ENCODE measurements around the gene ZMAT1. TPM values are rescaled to one million over a fixed set of nuclear protein-coding genes. Genes with fewer than 3 reads are reported as not detected.

ZMAT1 gene
- total RNA-seq, 1 donor from 2014 or later, result 4.7 TPM

DNA sequence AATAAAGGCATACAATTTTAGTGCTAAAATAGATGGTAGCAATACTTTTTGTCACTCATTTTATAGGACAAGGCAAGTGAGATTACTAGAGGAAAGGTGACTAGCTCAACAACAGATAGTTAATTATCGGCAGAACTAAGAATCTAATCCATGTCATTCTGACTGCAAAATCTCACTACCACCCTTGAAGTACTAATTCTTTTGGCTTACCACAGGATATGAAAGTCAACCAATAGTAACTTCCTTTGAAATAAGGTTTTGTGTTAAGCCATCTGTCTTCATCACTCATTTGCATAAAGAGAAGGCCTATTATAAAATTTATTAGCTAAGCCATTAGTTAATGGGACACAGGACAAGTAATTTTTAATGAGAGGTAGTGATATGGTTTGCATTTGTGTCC, 25.3 kb upstream of the ZMAT1 start:
- DNase-seq (ENCODE audit: extremely low spot score, unreplicated experiment), result no peak
- Mint-ChIP-seq H3K27me3 (no peaks in the 10 kb centered on the region), H3K4me3 (no peak overlapping the region), H3K36me3 (no peaks in the 10 kb centered on the region), H3K27ac (no peak overlapping the region), H3K4me1 (ENCODE audit: unreplicated experiment) (no peaks in the 10 kb centered on the region), H3K9me3 (no peaks in the 10 kb centered on the region)
- no peak for TF ChIP-seq CTCF (conservative IDR thresholded peaks at IDR 0.05)

GRCh38 chrX:101956556-101956955, 24.7 kb upstream of the ZMAT1 start:
- Mint-ChIP-seq H3K27me3 (no peaks in the 10 kb centered on the region), H3K27ac (no peak overlapping the region), H3K36me3 (no peaks in the 10 kb centered on the region), H3K4me1 (ENCODE audit: unreplicated experiment) (no peaks in the 10 kb centered on the region), H3K4me3 (no peak overlapping the region), H3K9me3 (no peaks in the 10 kb centered on the region)
- DNase-seq (ENCODE audit: extremely low spot score, unreplicated experiment), result no peak
- no peak for TF ChIP-seq CTCF (conservative IDR thresholded peaks at IDR 0.05)

GRCh38 chrX:101950581-101950980, 18.8 kb upstream of the ZMAT1 start:
- no peak overlapping the region for H3K27ac Mint-ChIP-seq
- no peaks in the 10 kb centered on the region for H3K27me3 Mint-ChIP-seq
- no peak for TF ChIP-seq CTCF (conservative IDR thresholded peaks at IDR 0.05)
- H3K36me3 Mint-ChIP-seq, result no peaks in the 10 kb centered on the region
- H3K4me3 Mint-ChIP-seq, result no peak overlapping the region
- DNase-seq (ENCODE audit: extremely low spot score, unreplicated experiment), result no peak
- H3K4me1 Mint-ChIP-seq (ENCODE audit: unreplicated experiment), result no peaks in the 10 kb centered on the region
- H3K9me3 Mint-ChIP-seq, result no peaks in the 10 kb centered on the region

DNA sequence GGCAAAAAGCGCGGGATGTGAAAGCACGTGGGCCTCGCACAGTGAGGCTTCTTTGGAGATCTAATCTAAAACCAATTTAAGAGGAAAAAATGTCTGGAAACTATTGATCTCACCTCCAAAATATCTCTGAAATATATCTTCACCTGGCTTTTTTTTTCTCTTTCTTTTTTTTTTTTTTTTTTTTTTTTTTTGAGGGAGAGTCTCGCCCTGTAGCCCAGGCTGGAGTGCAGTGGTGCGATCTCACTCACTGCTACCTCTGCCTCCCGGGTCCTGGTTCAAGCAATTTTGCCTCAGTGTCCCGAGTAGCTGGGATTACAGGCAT, 383 bp upstream of the ZMAT1 start:
- no peaks in the 10 kb centered on the region for H3K36me3 Mint-ChIP-seq
- peaks cover 4% of the 10 kb centered on the region for H3K9me3 Mint-ChIP-seq
- peak overlapping the region; percentile 87 for H3K4me3 Mint-ChIP-seq
- no peak for TF ChIP-seq CTCF (conservative IDR thresholded peaks at IDR 0.05)
- no peak for DNase-seq (ENCODE audit: extremely low spot score, unreplicated experiment)
- H3K27ac Mint-ChIP-seq, result peak overlapping the region; percentile 57
- no peaks in the 10 kb centered on the region for H3K4me1 Mint-ChIP-seq (ENCODE audit: unreplicated experiment)
- H3K27me3 Mint-ChIP-seq, result no peaks in the 10 kb centered on the region

- Mint-ChIP-seq H3K27ac (peak overlapping the region; percentile 76), H3K27me3 (no peaks in the 10 kb centered on the region), H3K4me1 (ENCODE audit: unreplicated experiment) (no peaks in the 10 kb centered on the region), H3K4me3 (peak overlapping the region; percentile 83), H3K9me3 (peaks cover 4% of the 10 kb centered on the region), H3K36me3 (no peaks in the 10 kb centered on the region)
- DNase-seq (ENCODE audit: extremely low spot score, unreplicated experiment), result no peak
- no peak for TF ChIP-seq CTCF (conservative IDR thresholded peaks at IDR 0.05)
Measured at GRCh38 chrX:101931136-101931487, 715 bp downstream of the ZMAT1 start.

- no peak for TF ChIP-seq CTCF (conservative IDR thresholded peaks at IDR 0.05)
- Mint-ChIP-seq H3K4me1 (ENCODE audit: unreplicated experiment) (no peaks in the 10 kb centered on the region), H3K4me3 (no peak overlapping the region), H3K27me3 (no peaks in the 10 kb centered on the region), H3K36me3 (no peaks in the 10 kb centered on the region), H3K9me3 (no peaks in the 10 kb centered on the region), H3K27ac (no peak overlapping the region)
- no peak for DNase-seq (ENCODE audit: extremely low spot score, unreplicated experiment)
Measured at GRCh38 chrX:101925733-101926132, 6.1 kb downstream of the ZMAT1 start.

Data from type B pancreatic cell (in vitro differentiated cells).